Pancreas (tissue), 10 donors: ENCODE measurements around the gene PDE7B. TPM values are rescaled to one million over a fixed set of nuclear protein-coding genes. Genes with fewer than 3 reads are reported as not detected.
"Not testable (repeated sequence)": the region's sequence is repeated elsewhere in the genome, so short reads cannot be mapped to it uniquely, and the experiment has no call there.

Experiments
- ATAC-seq, 4 donors: fragments of 200-7000 bp; cut with Tn5 transposase; one replicate each; pipeline versions ENCODE4 v1.8.0 to v1.9.1; 2020; ENCODE audit warnings: mild to moderate bottlenecking in 4 of 4, moderate library complexity in 4 of 4
- DNase-seq, 6 donors: peaks; one replicate each; pipeline ENCODE4 v3.0.0-alpha.2; 2020
- FAIRE-seq: peaks from 2 replicates; lab custom pipeline; 2012; peaks lifted over from hg19 to GRCh38; lab: Jason Lieb, UNC
- H3K27ac ChIP-seq, 4 donors: fragments of 200-600 bp; sonication (generic); 1 replicate in 3 of 4; 2 replicates in 1 of 4; pipeline versions ENCODE4 v1.5.0 to v1.8.0; 2020
- H3K27me3 ChIP-seq, 4 donors: fragments of 200-600 bp; one replicate each; pipeline ENCODE4 v1.8.0; 2021
- H3K36me3 ChIP-seq, 3 donors: fragments of 200-600 bp; sonication (generic) in 1 of 3; one replicate each; pipeline versions ENCODE4 v1.5.0 to v1.8.0; 2020 to 2021
- H3K4me1 ChIP-seq, 3 donors: fragments of 200-600 bp; one replicate each; pipeline ENCODE4 v1.8.0; 2021
- H3K4me3 ChIP-seq, 4 donors: fragments of 200-600 bp; sonication (generic) in 2 of 4; one replicate each; pipeline versions ENCODE4 v1.5.0 to v1.8.0; 2020 to 2021
- H3K9me3 ChIP-seq, 4 donors: fragments of 200-600 bp; one replicate each; pipeline ENCODE4 v1.8.0; 2021
- CTCF ChIP-seq, 4 donors: fragments of 200-600 bp; sonication (generic) in 3 of 4; IDR thresholded peaks; one replicate each; pipeline versions ENCODE4 v1.5.0 to v1.8.0; 2021; ENCODE audit warnings: antibody characterized with exemption in 4 of 4
- WGBS, 2 donors: extraction: QIAGEN DNeasy Blood & Tissue Kit; methylation state at CpG; one replicate each; pipeline ENCODE4 v1.1.7; 2013; 5-methylcytosine and 5-hydroxymethylcytosine counted together
- intact Hi-C, 3 donors: fragments of 100-400 bp; cut with DNase I; formaldehyde crosslinking; loops; one replicate each; pipeline versions ENCODE4 v1.11.1 to v1.14.2; 2022
- polyA plus RNA-seq, 2 donors: library from polyadenylated mRNA; stranded (reverse); fragments of 200-250 nt; gene quantifications; one replicate each; pipeline ENCODE4 v1.2.3, GENCODE V29; 2013
- total RNA-seq, 6 donors: library from RNA; stranded (reverse); fragmentation: NEBNext Ultra II Directional in 4 of 6; extraction: Animal tissue kit (Norgen Biotek cat#: 25700) in 4 of 6; gene quantifications; one replicate each; pipeline versions ENCODE4 v1.2.1 to v1.2.4, GENCODE V29; 2021 to 2023
- donor health status: healthy with polysubstance abuse.
- donor health status: DM: no; HTN: no; CAD: no; lungs with moderate emphysema.
- donor health status: DM: no; HTN: no; CAD: no.
- donor health status: control.
- donor health status: control.
- donor health status: Bipolar disorder and iron deficiency.
- donor health status: DM: yes; HTN: yes; CAD: no.
- donor health status: DM: no; HTN: no; CAD: no.
- donor health status: DM: no; HTN: no; CAD: no.
- donor health status: DM: yes; HTN: yes; CAD: no.

Gene PDE7B
- total and polyA plus RNA-seq, 8 donors, result 0.38 to 1.7 (median 0.76) TPM

- ATAC-seq, result no peak
- FAIRE-seq, result no peak
- H3K27me3 ChIP-seq, result no peaks in the 10 kb centered on the region
These were observed 251.6 kb downstream of the PDE7B start for GRCh38 chr6:136102991-136103688.

GRCh38 chr6:136103763-136104311, 252.3 kb downstream of the PDE7B start:
- ATAC-seq, result peak in 3 of 4 donors; percentile 57 to 71 (median 68)
- no peaks in the 10 kb centered on the region for H3K36me3 ChIP-seq
- H3K9me3 ChIP-seq, result no peaks in the 10 kb centered on the region
- FAIRE-seq, result no peak
- peak in 2 of 6 donors; percentile 10 to 14 for DNase-seq
- no peak overlapping the region for H3K4me3 ChIP-seq
- no peak for TF ChIP-seq CTCF (IDR thresholded peaks at IDR 0.05)
- H3K4me1 ChIP-seq, result no peaks in the 10 kb centered on the region
- peak overlapping the region in 1 of 4 donors; percentile 17 for H3K27ac ChIP-seq
- H3K27me3 ChIP-seq, result no peaks in the 10 kb centered on the region
- intact Hi-C loops, result no loop called here
- 38 to 47% methylated on average over 7 of the region's 7 CpGs for WGBS, 2 donors

More at GRCh38 chr6:136102991-136103688, 251.6 kb downstream of the PDE7B start:
- no peak for DNase-seq
- Histone ChIP-seq H3K4me3 (no peak overlapping the region), H3K4me1 (no peaks in the 10 kb centered on the region), H3K36me3 (no peaks in the 10 kb centered on the region), H3K9me3 (no peaks in the 10 kb centered on the region), H3K27ac (peak overlapping the region in 1 of 4 donors; percentile 17)
- TF ChIP-seq CTCF (IDR thresholded peaks at IDR 0.05), result no peak
- 68 to 70% methylated on average over 7 of the region's 7 CpGs for WGBS, 2 donors
- intact Hi-C loops, result no loop called here

GRCh38 chr6:136104556-136104955, 253.1 kb downstream of the PDE7B start:
- Histone ChIP-seq H3K4me1 (no peaks in the 10 kb centered on the region), H3K27ac (no peak overlapping the region), H3K27me3 (no peaks in the 10 kb centered on the region), H3K9me3 (no peaks in the 10 kb centered on the region), H3K4me3 (no peak overlapping the region), H3K36me3 (no peaks in the 10 kb centered on the region)
- TF ChIP-seq CTCF (IDR thresholded peaks at IDR 0.05), result no peak
- intact Hi-C loops, result no loop called here
- WGBS, 2 donors, result 84 to 90% methylated on average over 2 of the region's 2 CpGs
- FAIRE-seq, result no peak
- DNase-seq, result no peak
- ATAC-seq, result no peak

- not testable (repeated sequence) for ATAC-seq, H3K4me3 ChIP-seq, DNase-seq, H3K36me3 ChIP-seq, H3K9me3 ChIP-seq, H3K4me1 ChIP-seq, FAIRE-seq, H3K27ac ChIP-seq, H3K27me3 ChIP-seq
- 72 to 82% methylated on average over 4 of the region's 4 CpGs for WGBS, 2 donors
- intact Hi-C loops, result loop anchor here in 1 of 3 donors (5.0 kb wide), 1 partner anchor 33 kb away; no protein-coding TSS in a partner anchor
These were observed 254.3 kb downstream of the PDE7B start for GRCh38 chr6:136105797-136106196.

- Histone ChIP-seq H3K4me1 (no peaks in the 10 kb centered on the region), H3K27ac (no peak overlapping the region), H3K4me3 (no peak overlapping the region), H3K9me3 (no peaks in the 10 kb centered on the region), H3K27me3 (no peaks in the 10 kb centered on the region), H3K36me3 (no peaks in the 10 kb centered on the region)
- TF ChIP-seq CTCF (IDR thresholded peaks at IDR 0.05), result no peak
- no peak for DNase-seq
- WGBS, 2 donors, result 55 to 68% methylated on average over 10 of the region's 10 CpGs
- no peak for ATAC-seq
- intact Hi-C loops, result loop anchor here in 1 of 3 donors (5.0 kb wide), 1 partner anchor 36 kb away; no protein-coding TSS in a partner anchor
- no peak for FAIRE-seq
These were observed 257.0 kb downstream of the PDE7B start for GRCh38 chr6:136108361-136108945.
